ENCODE results near the gene CANT1. TPM values are rescaled to one million over a fixed set of nuclear protein-coding genes. Genes with fewer than 3 reads are reported as not detected.
A peak's percentile ranks its signal among the peaks of the same experiment; 100 is the strongest.

CANT1 gene
- total RNA-seq, 1 experiment from 2014 or later, result 62.5 TPM

GRCh38 chr17:79034931-79035485 is 25.4 kb upstream of the CANT1 start:
- Mint-ChIP-seq H3K9me3 (ENCODE audit: unreplicated experiment) (no peaks in the 10 kb centered on the region), H3K27me3 (ENCODE audit: insufficient read depth, unreplicated experiment) (no peaks in the 10 kb centered on the region), H3K4me3 (ENCODE audit: unreplicated experiment) (no peak overlapping the region), H3K36me3 (ENCODE audit: insufficient read depth, unreplicated experiment) (peaks cover 11% of the 10 kb centered on the region), H3K27ac (ENCODE audit: low read depth, unreplicated experiment) (peak overlapping the region; percentile 54), H3K4me1 (ENCODE audit: insufficient read depth, unreplicated experiment) (peaks cover 44% of the 10 kb centered on the region)
- intact Hi-C loops (cut with micrococcal nuclease), result no loop called here
- no TSS peak for BruUV-seq (replicated peaks)
- DNase-seq (ENCODE audit: unreplicated experiment), result no peak
- ChIA-PET CTCF (interaction anchor here (0.5 to 6.1 kb wide), 6 partner anchors 10 to 359 kb away, joined by 3 to 29 read pairs (median 4); no protein-coding TSS in a partner anchor), POLR2A (interaction anchor here (0.7 to 4.3 kb wide), 4 partner anchors 8 to 40 kb away, joined by 3 to 41 read pairs (median 6); partner anchors contain the start of gene ENGASE)
- TF ChIP-seq, protein P1, sequence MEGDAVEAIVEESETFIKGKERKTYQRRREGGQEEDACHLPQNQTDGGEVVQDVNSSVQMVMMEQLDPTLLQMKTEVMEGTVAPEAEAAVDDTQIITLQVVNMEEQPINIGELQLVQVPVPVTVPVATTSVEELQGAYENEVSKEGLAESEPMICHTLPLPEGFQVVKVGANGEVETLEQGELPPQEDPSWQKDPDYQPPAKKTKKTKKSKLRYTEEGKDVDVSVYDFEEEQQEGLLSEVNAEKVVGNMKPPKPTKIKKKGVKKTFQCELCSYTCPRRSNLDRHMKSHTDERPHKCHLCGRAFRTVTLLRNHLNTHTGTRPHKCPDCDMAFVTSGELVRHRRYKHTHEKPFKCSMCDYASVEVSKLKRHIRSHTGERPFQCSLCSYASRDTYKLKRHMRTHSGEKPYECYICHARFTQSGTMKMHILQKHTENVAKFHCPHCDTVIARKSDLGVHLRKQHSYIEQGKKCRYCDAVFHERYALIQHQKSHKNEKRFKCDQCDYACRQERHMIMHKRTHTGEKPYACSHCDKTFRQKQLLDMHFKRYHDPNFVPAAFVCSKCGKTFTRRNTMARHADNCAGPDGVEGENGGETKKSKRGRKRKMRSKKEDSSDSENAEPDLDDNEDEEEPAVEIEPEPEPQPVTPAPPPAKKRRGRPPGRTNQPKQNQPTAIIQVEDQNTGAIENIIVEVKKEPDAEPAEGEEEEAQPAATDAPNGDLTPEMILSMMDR (IDR thresholded peaks at IDR 0.05; ENCODE audit: unreplicated experiment), result no peak

- intact Hi-C loops (cut with micrococcal nuclease), result no loop called here
- no peak for DNase-seq (ENCODE audit: unreplicated experiment)
- BruUV-seq (replicated peaks), result no TSS peak
- no peak overlapping the region for H3K27ac Mint-ChIP-seq (ENCODE audit: low read depth, unreplicated experiment)
- peaks cover 40% of the 10 kb centered on the region for H3K4me1 Mint-ChIP-seq (ENCODE audit: insufficient read depth, unreplicated experiment)
- TF ChIP-seq, protein P1 (IDR thresholded peaks at IDR 0.05; ENCODE audit: unreplicated experiment), result no peak
- no peak overlapping the region for H3K4me3 Mint-ChIP-seq (ENCODE audit: unreplicated experiment)
- no peaks in the 10 kb centered on the region for H3K9me3 Mint-ChIP-seq (ENCODE audit: unreplicated experiment)
- ChIA-PET CTCF (interaction anchor here (0.6 to 6.1 kb wide), 4 partner anchors 8 to 715 kb away, joined by 3 to 29 read pairs (median 7); no protein-coding TSS in a partner anchor), POLR2A (interaction anchor here (1.3 kb wide), 2 partner anchors 14 kb away, joined by 3 to 4 read pairs; no protein-coding TSS in a partner anchor)
- no peaks in the 10 kb centered on the region for H3K27me3 Mint-ChIP-seq (ENCODE audit: insufficient read depth, unreplicated experiment)
- H3K36me3 Mint-ChIP-seq (ENCODE audit: insufficient read depth, unreplicated experiment), result peaks cover 11% of the 10 kb centered on the region
Measured at GRCh38 chr17:79033741-79034501, 24.4 kb upstream of the CANT1 start.

DNA sequence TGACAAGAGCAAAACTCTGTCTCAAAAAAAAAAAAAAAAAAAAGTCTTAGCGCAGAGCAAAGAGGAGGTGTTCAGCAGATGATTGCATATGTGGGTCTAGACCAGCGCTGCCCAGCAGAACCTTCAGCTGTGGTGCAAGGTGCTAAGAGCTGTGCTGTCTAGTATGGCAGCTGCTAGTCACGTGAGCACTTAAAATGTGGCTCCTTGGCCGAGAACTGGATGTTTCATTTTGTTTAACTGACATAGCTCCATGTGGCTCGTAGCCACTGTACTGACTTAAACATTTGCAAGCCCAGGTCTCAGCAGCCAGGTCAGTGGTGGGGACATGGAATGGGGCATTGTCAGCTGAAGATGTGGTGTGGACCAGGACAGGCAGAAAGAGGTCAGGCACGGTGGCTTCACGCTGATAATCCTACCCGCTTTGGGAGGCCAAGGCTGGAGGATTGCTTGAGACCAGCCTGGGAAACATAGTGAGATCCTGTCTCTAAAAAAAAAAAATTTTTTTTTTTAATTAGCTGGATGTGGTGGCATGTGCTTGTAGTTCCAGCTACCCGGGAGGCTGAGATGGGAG is 23.6 kb upstream of the CANT1 start:
- intact Hi-C loops (cut with micrococcal nuclease), result no loop called here
- H3K4me3 Mint-ChIP-seq (ENCODE audit: unreplicated experiment), result no peak overlapping the region

More for the DNA sequence above, 23.6 kb upstream of the CANT1 start:
- TF ChIP-seq, protein P1 (IDR thresholded peaks at IDR 0.05; ENCODE audit: unreplicated experiment), result no peak
- Mint-ChIP-seq H3K4me1 (ENCODE audit: insufficient read depth, unreplicated experiment) (peaks cover 40% of the 10 kb centered on the region), H3K36me3 (ENCODE audit: insufficient read depth, unreplicated experiment) (peaks cover 7% of the 10 kb centered on the region), H3K27me3 (ENCODE audit: insufficient read depth, unreplicated experiment) (no peaks in the 10 kb centered on the region), H3K9me3 (ENCODE audit: unreplicated experiment) (no peaks in the 10 kb centered on the region), H3K27ac (ENCODE audit: low read depth, unreplicated experiment) (no peak overlapping the region)
- CTCF ChIA-PET, result interaction anchor here (0.6 to 6.1 kb wide), 5 partner anchors 9 to 716 kb away, joined by 3 to 29 read pairs (median 5); no protein-coding TSS in a partner anchor
- POLR2A ChIA-PET, result interaction anchor here (1.3 kb wide), 1 partner anchor 13 kb away, joined by 4 read pairs; no protein-coding TSS in a partner anchor
- no peak for DNase-seq (ENCODE audit: unreplicated experiment)
- no TSS peak for BruUV-seq (replicated peaks)

Data from MCF 10A (cell line).